Measurements from ENCODE around the gene LPAR1. TPM values are rescaled to one million over a fixed set of nuclear protein-coding genes. Genes with fewer than 3 reads are reported as not detected.
A peak's percentile ranks its signal among the peaks of the same experiment; 100 is the strongest.

The LPAR1 gene
- total and polyA plus RNA-seq, 5 experiments from 2014 or later: not detected

DNA sequence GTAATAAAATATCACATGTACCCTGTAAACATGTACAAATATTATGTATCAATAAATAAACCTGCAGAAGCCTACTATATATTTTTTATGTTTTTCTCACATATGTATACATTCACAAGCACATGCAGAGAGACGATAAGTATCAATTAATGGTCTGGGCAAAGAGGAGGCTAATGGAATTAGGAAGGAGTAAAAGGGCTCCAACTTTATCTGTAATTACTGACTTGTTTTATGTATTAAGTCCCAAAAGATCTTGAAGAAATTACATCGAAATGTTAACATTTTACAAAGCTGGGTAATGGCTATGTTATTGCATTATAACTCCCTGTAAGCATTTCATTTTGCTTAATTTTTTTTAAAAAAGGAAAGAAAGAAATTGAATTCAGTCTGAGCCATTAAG lies 78.0 kb downstream of the LPAR1 start:
- H3K4me3 Mint-ChIP-seq: no peak overlapping the region

GRCh38 chr9:110958847-110959246 lies 79.4 kb downstream of the LPAR1 start:
- H3K9me3 Mint-ChIP-seq: peaks cover 7 to 53% (median 32%) of the 10 kb centered on the region in 9 donors
- no peak overlapping the region for H3K27ac Mint-ChIP-seq
- ATAC-seq: no peak

More for the DNA sequence above, 78.0 kb downstream of the LPAR1 start:
- no peak for DNase-seq
- no peaks in the 10 kb centered on the region for H3K27me3 Mint-ChIP-seq
- POLR2A ChIA-PET: no interaction called here
- H3K27ac Mint-ChIP-seq: no peak overlapping the region
- no peaks in the 10 kb centered on the region for H3K36me3 Mint-ChIP-seq
- no peaks in the 10 kb centered on the region for H3K4me1 Mint-ChIP-seq
- peaks cover 3 to 42% (median 20%) of the 10 kb centered on the region in 9 donors for H3K9me3 Mint-ChIP-seq
- no peak for ATAC-seq

DNA sequence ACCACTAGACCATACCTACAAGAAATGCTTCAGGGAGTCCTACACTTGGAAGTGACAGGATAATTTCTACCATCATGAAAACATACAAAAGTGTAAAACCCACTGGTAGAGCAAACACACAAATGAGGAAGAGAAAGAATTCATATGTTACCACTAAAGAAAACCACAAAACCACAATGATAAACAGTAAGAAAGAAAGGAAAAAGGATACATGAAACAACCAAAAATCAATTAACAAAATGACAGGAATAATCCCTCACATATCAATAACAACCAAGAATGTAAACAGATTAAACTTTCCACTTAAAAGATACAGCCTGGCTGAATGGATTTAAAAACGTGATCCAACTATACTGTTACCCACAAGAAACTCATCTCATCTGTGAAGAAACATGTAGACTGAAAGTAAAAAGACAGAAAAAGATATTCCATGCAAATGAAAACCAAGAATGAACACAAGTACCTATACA lies 83.4 kb downstream of the LPAR1 start:
- Mint-ChIP-seq H3K4me1 (peaks cover 0 to 7% (median 0%) of the 10 kb centered on the region in 4 donors), H3K27me3 (peaks cover 0 to 2% (median 0%) of the 10 kb centered on the region in 5 donors), H3K4me3 (no peak overlapping the region), H3K9me3 (peaks cover 11 to 62% (median 37%) of the 10 kb centered on the region in 9 donors), H3K36me3 (peaks cover 0 to 14% (median 0%) of the 10 kb centered on the region in 3 donors), H3K27ac (no peak overlapping the region)
- POLR2A ChIA-PET: no interaction called here
- DNase-seq (no peak), ATAC-seq (no peak)

More at GRCh38 chr9:110958847-110959246, 79.4 kb downstream of the LPAR1 start:
- Mint-ChIP-seq H3K27me3 (peaks cover 0 to 1% (median 0%) of the 10 kb centered on the region in 5 donors), H3K36me3 (peaks cover 0 to 10% (median 0%) of the 10 kb centered on the region in 3 donors), H3K4me1 (peaks cover 0 to 4% (median 0%) of the 10 kb centered on the region in 4 donors), H3K4me3 (no peak overlapping the region)
- POLR2A ChIA-PET: no interaction called here
- no peak for DNase-seq

DNA sequence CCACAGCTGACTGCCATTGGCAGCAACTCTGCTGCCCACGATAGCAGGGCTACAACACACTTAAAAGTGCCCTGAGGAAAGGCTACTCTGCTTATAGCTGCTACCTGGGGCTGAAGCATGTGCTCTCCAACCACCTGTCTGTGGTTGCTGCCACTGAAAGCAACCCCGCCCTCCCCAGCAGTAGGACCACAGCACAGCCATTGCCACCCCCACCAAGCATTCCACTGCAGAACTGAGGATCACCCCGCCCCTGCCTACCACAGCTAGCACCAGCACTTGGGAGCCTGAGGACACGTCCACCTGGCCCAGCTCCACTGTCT lies 85.8 kb downstream of the LPAR1 start:
- H3K27me3 Mint-ChIP-seq: peaks cover 0 to 10% (median 2%) of the 10 kb centered on the region in 5 donors
- H3K4me3 Mint-ChIP-seq: no peak overlapping the region
- ATAC-seq: no peak
- POLR2A ChIA-PET: no interaction called here
- peaks cover 0 to 7% (median 0%) of the 10 kb centered on the region in 4 donors for H3K4me1 Mint-ChIP-seq
- peaks cover 0 to 20% (median 0%) of the 10 kb centered on the region in 3 donors for H3K36me3 Mint-ChIP-seq
- DNase-seq: no peak
- H3K9me3 Mint-ChIP-seq: peaks cover 10 to 46% (median 23%) of the 10 kb centered on the region in 9 donors
- peak overlapping the region in 1 of 10 donors; percentile 64 for H3K27ac Mint-ChIP-seq

DNA sequence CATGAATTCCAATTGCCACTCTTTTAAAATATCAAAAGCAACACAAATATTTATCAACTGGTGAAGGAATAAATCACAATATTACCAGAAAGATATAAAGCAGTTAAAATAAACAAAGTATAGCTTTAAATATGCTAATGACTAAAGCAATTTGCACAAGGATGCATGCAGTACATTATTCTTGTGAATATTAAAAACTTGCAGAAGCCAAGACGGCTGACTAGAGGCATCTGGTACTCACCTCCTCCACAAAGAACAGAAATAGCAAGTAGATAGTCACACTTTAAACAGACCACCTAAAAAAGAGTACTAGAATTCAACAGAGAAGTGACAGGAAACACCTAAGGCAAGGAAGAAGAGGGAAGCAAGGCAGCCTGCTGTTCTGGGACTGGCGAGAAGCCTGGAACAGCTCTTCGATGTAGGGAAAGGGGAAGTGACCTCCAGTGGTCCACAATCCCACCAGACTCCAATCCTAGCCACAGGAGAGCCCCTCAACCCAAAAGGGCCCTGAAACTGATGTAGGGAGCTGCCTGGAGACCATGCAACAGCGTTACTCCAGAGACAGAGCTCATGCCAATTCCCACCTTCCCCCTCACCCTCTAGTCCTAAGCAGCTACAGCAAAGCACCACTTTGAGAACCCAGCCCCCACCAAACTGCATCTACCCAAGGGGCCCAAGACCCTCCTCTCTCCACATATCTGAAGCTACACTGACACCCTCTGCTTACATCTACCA lies 86.3 kb downstream of the LPAR1 start:
- H3K36me3 Mint-ChIP-seq: peaks cover 0 to 20% (median 0%) of the 10 kb centered on the region in 3 donors
- POLR2A ChIA-PET: no interaction called here
- ATAC-seq: no peak
- no peak overlapping the region for H3K27ac Mint-ChIP-seq
- H3K4me1 Mint-ChIP-seq: peaks cover 0 to 7% (median 0%) of the 10 kb centered on the region in 4 donors
- peaks cover 10 to 44% (median 23%) of the 10 kb centered on the region in 9 donors for H3K9me3 Mint-ChIP-seq
- H3K4me3 Mint-ChIP-seq: no peak overlapping the region
- H3K27me3 Mint-ChIP-seq: peaks cover 0 to 10% (median 2%) of the 10 kb centered on the region in 5 donors
- DNase-seq: no peak

DNA sequence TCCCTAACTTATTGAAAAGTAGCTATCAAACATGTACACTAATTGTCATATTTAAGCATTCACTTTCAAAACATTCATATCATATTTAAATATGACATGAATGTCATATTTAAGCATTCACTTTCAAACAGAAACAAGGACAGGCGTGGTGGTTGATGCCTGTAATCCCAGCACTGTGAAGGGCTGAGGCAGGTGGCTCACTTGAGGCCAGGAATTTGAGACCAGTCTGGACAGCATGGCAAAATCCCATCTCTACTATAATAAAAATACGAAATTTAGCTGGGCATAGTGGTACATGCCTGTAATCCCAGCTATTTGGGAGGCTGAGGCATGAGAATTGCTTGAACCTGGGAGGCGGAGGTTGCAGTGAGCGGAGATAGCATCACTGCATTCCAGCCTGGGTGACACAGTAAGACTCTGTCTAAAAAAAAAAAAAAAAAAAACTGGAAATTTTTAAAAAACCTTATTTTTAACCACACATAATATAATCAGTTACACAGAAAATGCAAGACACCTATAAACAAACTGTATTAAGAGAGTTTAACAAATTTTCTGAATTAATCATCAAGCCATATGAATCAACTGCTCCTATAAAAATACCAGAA lies 88.1 kb downstream of the LPAR1 start:
- no peak overlapping the region for H3K27ac Mint-ChIP-seq
- no peak overlapping the region for H3K4me3 Mint-ChIP-seq
- DNase-seq: no peak
- peaks cover 0 to 20% (median 0%) of the 10 kb centered on the region in 3 donors for H3K36me3 Mint-ChIP-seq
- ATAC-seq: no peak
- peaks cover under 1 to 10% (median 2%) of the 10 kb centered on the region in 5 donors for H3K27me3 Mint-ChIP-seq
- POLR2A ChIA-PET: no interaction called here
- peaks cover 0 to 7% (median 0%) of the 10 kb centered on the region in 4 donors for H3K4me1 Mint-ChIP-seq
- peaks cover 6 to 33% (median 20%) of the 10 kb centered on the region in 9 donors for H3K9me3 Mint-ChIP-seq

DNA sequence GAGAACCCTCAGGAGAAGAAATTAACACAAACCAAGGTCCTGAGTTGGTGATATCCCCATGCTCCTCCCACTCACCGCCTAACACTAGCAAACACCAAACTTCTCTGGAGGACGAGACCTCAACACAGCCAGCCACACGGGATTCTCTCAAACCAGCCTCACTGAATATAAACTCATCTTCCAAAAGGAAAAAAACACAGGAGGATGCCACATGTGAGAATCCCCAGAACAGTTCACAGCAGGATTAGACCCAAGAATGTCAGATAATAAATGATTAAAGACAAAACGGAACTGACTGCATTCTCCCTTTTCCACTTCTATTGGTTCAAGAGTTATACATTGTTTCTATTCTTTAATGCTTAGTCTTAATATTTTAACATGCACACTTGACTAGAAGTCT lies 89.2 kb downstream of the LPAR1 start:
- Mint-ChIP-seq H3K36me3 (peaks cover 0 to 13% (median 0%) of the 10 kb centered on the region in 3 donors), H3K4me1 (peaks cover 0 to 2% (median 0%) of the 10 kb centered on the region in 4 donors), H3K27ac (no peak overlapping the region), H3K9me3 (peaks cover 0 to 22% (median 9%) of the 10 kb centered on the region in 9 donors), H3K27me3 (peaks cover 1 to 10% (median 4%) of the 10 kb centered on the region in 5 donors), H3K4me3 (no peak overlapping the region)
- DNase-seq (no peak), ATAC-seq (no peak)
- POLR2A ChIA-PET: no interaction called here

GRCh38 chr9:110947491-110948044 lies 90.7 kb downstream of the LPAR1 start:
- Mint-ChIP-seq H3K27me3 (peaks cover 0 to 10% (median 4%) of the 10 kb centered on the region in 5 donors), H3K27ac (no peak overlapping the region), H3K9me3 (peaks cover 0 to 11% (median 3%) of the 10 kb centered on the region in 9 donors), H3K4me3 (no peak overlapping the region), H3K36me3 (peaks cover 0 to 6% (median 0%) of the 10 kb centered on the region in 3 donors), H3K4me1 (peaks cover 0 to 2% (median 0%) of the 10 kb centered on the region in 4 donors)
- no peak for DNase-seq
- ATAC-seq: no peak
- POLR2A ChIA-PET: no interaction called here

GRCh38 chr9:110942522-110942921 lies 95.7 kb downstream of the LPAR1 start:
- H3K9me3 Mint-ChIP-seq: peaks cover 0 to 10% (median 0%) of the 10 kb centered on the region in 9 donors
- no peaks in the 10 kb centered on the region for H3K36me3 Mint-ChIP-seq
- POLR2A ChIA-PET: no interaction called here
- no peak overlapping the region for H3K27ac Mint-ChIP-seq
- ATAC-seq: no peak
- peaks cover 0 to 4% (median 0%) of the 10 kb centered on the region in 4 donors for H3K4me1 Mint-ChIP-seq
- peaks cover 0 to 10% (median 0%) of the 10 kb centered on the region in 5 donors for H3K27me3 Mint-ChIP-seq
- no peak for DNase-seq
- H3K4me3 Mint-ChIP-seq: no peak overlapping the region

DNA sequence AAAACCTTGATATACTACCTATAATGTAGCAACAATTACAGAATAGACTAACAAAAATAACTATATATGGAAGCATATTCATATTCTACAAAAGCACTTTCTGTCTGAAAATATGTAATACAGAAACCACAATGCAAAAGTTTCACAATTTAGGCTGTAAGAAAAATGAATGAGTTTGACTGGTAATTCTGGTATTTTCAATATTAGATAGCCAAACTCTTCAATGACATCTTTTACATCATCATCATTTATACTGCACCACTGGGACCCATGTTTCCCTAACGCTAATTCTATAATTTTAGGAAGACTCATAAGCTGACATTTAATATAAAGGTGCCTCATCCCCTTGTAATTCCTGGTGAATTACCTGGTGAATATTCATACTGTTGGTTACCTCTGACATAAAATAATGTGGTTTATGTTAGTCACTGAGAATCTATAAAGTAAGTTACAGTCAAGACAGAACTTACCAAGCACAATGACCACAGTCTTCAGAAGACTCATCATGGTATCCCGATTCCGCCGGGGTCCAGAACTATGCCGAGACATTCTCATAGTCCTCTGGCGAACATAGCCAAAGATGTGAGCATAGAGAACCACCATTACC lies 97.2 kb downstream of the LPAR1 start:
- no peaks in the 10 kb centered on the region for H3K36me3 Mint-ChIP-seq
- no peak overlapping the region for H3K27ac Mint-ChIP-seq
- H3K27me3 Mint-ChIP-seq: peaks cover 0 to 10% (median 0%) of the 10 kb centered on the region in 5 donors
- no peak for DNase-seq
- POLR2A ChIA-PET: no interaction called here
- H3K9me3 Mint-ChIP-seq: peaks cover 0 to 10% (median 0%) of the 10 kb centered on the region in 9 donors
- no peak overlapping the region for H3K4me3 Mint-ChIP-seq
- peaks cover 0 to 4% (median 0%) of the 10 kb centered on the region in 4 donors for H3K4me1 Mint-ChIP-seq
- no peak for ATAC-seq

DNA sequence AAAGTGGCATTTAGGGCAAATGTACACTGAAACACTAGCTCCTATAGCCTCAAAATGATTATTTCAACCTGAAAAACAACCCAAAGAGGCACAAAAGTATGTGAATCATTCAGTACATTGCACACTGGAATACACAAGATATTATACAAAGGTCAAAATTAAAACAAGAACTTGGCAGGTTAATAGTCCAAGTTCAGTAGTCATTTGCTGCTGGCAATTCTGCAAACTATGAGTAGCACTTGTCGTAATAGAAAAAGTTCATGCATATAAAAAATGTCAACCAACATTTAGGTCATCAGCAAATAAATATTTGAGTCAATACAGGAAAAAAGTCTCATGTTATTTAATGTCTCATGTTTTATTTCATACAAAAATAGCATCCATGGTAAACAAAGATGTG lies 98.7 kb downstream of the LPAR1 start:
- peaks cover 0 to 10% (median 0%) of the 10 kb centered on the region in 9 donors for H3K9me3 Mint-ChIP-seq
- H3K4me3 Mint-ChIP-seq: no peak overlapping the region
- ATAC-seq (no peak), DNase-seq (no peak)
- H3K4me1 Mint-ChIP-seq: peaks cover 0 to 4% (median 0%) of the 10 kb centered on the region in 4 donors
- H3K36me3 Mint-ChIP-seq: no peaks in the 10 kb centered on the region
- peaks cover 0 to 6% (median 0%) of the 10 kb centered on the region in 5 donors for H3K27me3 Mint-ChIP-seq
- H3K27ac Mint-ChIP-seq: no peak overlapping the region
- POLR2A ChIA-PET: no interaction called here

- Mint-ChIP-seq H3K4me1 (peaks cover 0 to 4% (median 0%) of the 10 kb centered on the region in 4 donors), H3K27ac (no peak overlapping the region), H3K9me3 (peaks cover 0 to 10% (median 0%) of the 10 kb centered on the region in 9 donors), H3K4me3 (no peak overlapping the region), H3K27me3 (peaks cover 0 to 6% (median 0%) of the 10 kb centered on the region in 5 donors), H3K36me3 (no peaks in the 10 kb centered on the region)
- POLR2A ChIA-PET: no interaction called here
- no peak for ATAC-seq
- DNase-seq: no peak
Measured at GRCh38 chr9:110939047-110939446, 99.2 kb downstream of the LPAR1 start.

Data from naive thymus-derived CD8-positive, alpha-beta T cell (primary cell).